Stomach (tissue), 4 donors: ENCODE results near the gene SLC34A3.

Experiments used
- CTCF ChIP-seq, 7 experiments: fragments of 450-650 bp in 4 of 7; fragments of 200-600 bp in 3 of 7; sonication (generic) in 3 of 7; IDR thresholded peaks; one replicate each; pipeline ENCODE4 v1.5.1; 2016 to 2019; ENCODE audit warnings: antibody characterized with exemption in 7 of 7, control low read depth in 2 of 7, mild to moderate bottlenecking in 1 of 7
- EP300 ChIP-seq: sonication (generic); formaldehyde crosslinking; IDR thresholded peaks from one replicate; pipeline ENCODE4 v1.6.1; 2017; ENCODE audit warnings: antibody characterized with exemption
- POLR2A ChIP-seq, 4 donors: fragments of 450-650 bp; IDR thresholded peaks; one replicate each; pipeline ENCODE4 v1.6.1; 2016; ENCODE audit warnings: antibody characterized with exemption in 4 of 4, control low read depth in 2 of 4, mild to moderate bottlenecking in 1 of 4, moderate library complexity in 1 of 4

GRCh38 chr9:137218754-137219271 lies 11.9 kb upstream of the SLC34A3 start:
- no peak for TF ChIP-seq EP300
- no peak for TF ChIP-seq CTCF (IDR thresholded peaks at IDR 0.05)
- peak in 2 of 4 donors; percentile 11 to 45 for TF ChIP-seq POLR2A (IDR thresholded peaks at IDR 0.05)
